Smooth muscle cell (in vitro differentiated cells): ENCODE results near the gene SLFN11. TPM values are rescaled to one million over a fixed set of nuclear protein-coding genes. Genes with fewer than 3 reads are reported as not detected.

Source experiments
- DNase-seq: peaks from one replicate; lab custom pipeline; 2025; ENCODE audit not compliant: unreplicated experiment; lab: John Stamatoyannopoulos, UW
- H2AFZ ChIP-seq: fragments of 200-600 bp; sonication (generic); 2 replicates; pipeline ENCODE4 v1.6.0; 2016; ENCODE audit warnings: antibody characterized with exemption, low read depth, mild to moderate bottlenecking
- H3F3A ChIP-seq: fragments of 200-600 bp; sonication (generic); 2 replicates; pipeline ENCODE4 v1.6.0; 2017; ENCODE audit warnings: antibody characterized with exemption, low read depth
- H3K27ac ChIP-seq: fragments of 200-600 bp; sonication (generic); 2 replicates; pipeline ENCODE4 v1.5.1; 2016; ENCODE audit warnings: low read depth, mild to moderate bottlenecking
- H3K27me3 ChIP-seq: fragments of 200-600 bp; sonication (generic); 2 replicates; pipeline ENCODE4 v1.6.1; 2016; ENCODE audit warnings: low read depth, mild to moderate bottlenecking
- H3K36me3 ChIP-seq: fragments of 200-600 bp; sonication (generic); 2 replicates; pipeline ENCODE4 v1.5.1; 2016; ENCODE audit warnings: low read depth
- H3K4me1 ChIP-seq: fragments of 200-600 bp; sonication (generic); 2 replicates; pipeline ENCODE4 v1.5.1; 2016; ENCODE audit warnings: low read depth
- H3K4me2 ChIP-seq: fragments of 200-600 bp; sonication (generic); 2 replicates; pipeline ENCODE4 v1.6.0; 2016; ENCODE audit warnings: mild to moderate bottlenecking
- H3K4me3 ChIP-seq: fragments of 200-600 bp; sonication (generic); 2 replicates; pipeline ENCODE4 v1.5.1; 2016; ENCODE audit warnings: mild to moderate bottlenecking
- H3K79me2 ChIP-seq: fragments of 200-600 bp; sonication (generic); 2 replicates; pipeline ENCODE4 v1.6.0; 2016; ENCODE audit warnings: low read depth, mild to moderate bottlenecking
- H3K9ac ChIP-seq: fragments of 200-600 bp; sonication (generic); 2 replicates; pipeline ENCODE4 v1.6.0; 2016; ENCODE audit warnings: low read depth
- H3K9me3 ChIP-seq: fragments of 200-600 bp; sonication (generic); replicated peaks from 2 replicates; pipeline ENCODE4 v1.5.1; 2016; ENCODE audit warnings: low read depth
- H4K20me1 ChIP-seq: fragments of 200-600 bp; sonication (generic); 2 replicates; pipeline ENCODE4 v1.6.0; 2016; ENCODE audit warnings: low read depth
- WGBS: methylation state at CpG from one replicate; pipeline ENCODE4 v1.1.7; 2016; ENCODE audit warnings: low lambda C conversion rate; 5-methylcytosine and 5-hydroxymethylcytosine counted together
- polyA plus RNA-seq: library from polyadenylated mRNA; unstranded; fragments of >200 nt; fragmentation: Nextera tagmentation; extraction: Ambion mirVana; gene quantifications from 2 replicates; pipeline ENCODE4 v1.2.1, GENCODE V29; 2016
- total RNA-seq: library from RNA; depleted of rRNA; stranded (reverse); fragments of >200 nt; gene quantifications from 2 replicates; pipeline ENCODE4 v1.2.3, GENCODE V29; 2014
- TF ChIP-seq, protein P1 (sequence below): fragments of 200-600 bp; sonication (generic); IDR thresholded peaks from 2 replicates; pipeline ENCODE4 v1.5.1; 2017; ENCODE audit warnings: borderline replicate concordance, mild to moderate bottlenecking, antibody characterized with exemption; ENCODE audit not compliant: insufficient read depth, poor library complexity, severe bottlenecking

Gene SLFN11
- total and polyA plus RNA-seq, 2 experiments from 2014 or later: 1.8 to 4.3 TPM

DNA sequence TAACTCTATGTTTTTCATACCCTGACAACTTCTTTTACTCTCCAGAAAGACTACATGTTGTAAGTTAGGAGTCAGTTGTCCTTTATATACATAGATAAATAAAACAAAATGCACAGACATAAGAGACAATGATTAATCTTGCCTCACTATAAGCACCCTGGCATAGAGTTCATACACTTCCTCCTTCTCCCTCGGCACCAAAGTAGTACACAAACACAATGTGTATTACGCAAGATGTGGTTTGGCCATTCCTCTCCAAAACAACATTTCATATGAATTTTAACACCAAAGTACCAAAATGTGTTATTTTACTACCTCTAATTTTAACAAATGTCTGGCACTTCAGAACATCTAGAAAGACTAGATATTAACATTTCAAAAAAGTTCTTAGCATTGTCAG is 17.2 kb upstream of the SLFN11 start:
- no peaks in the 10 kb centered on the region for H3K4me1 ChIP-seq
- no peaks in the 10 kb centered on the region for H3K79me2 ChIP-seq
- H3K4me2 ChIP-seq: no peak overlapping the region
- H2AFZ ChIP-seq: no peak overlapping the region
- no peaks in the 10 kb centered on the region for H3K36me3 ChIP-seq
- H3K27me3 ChIP-seq: no peaks in the 10 kb centered on the region
- whole genome bisulfite sequencing: 95% methylated on average over 2 of the region's 2 CpGs
- no peak overlapping the region for H3K9ac ChIP-seq
- H3F3A ChIP-seq: no peaks in the 10 kb centered on the region
- no peaks in the 10 kb centered on the region for H3K9me3 ChIP-seq
- TF ChIP-seq, protein P1, sequence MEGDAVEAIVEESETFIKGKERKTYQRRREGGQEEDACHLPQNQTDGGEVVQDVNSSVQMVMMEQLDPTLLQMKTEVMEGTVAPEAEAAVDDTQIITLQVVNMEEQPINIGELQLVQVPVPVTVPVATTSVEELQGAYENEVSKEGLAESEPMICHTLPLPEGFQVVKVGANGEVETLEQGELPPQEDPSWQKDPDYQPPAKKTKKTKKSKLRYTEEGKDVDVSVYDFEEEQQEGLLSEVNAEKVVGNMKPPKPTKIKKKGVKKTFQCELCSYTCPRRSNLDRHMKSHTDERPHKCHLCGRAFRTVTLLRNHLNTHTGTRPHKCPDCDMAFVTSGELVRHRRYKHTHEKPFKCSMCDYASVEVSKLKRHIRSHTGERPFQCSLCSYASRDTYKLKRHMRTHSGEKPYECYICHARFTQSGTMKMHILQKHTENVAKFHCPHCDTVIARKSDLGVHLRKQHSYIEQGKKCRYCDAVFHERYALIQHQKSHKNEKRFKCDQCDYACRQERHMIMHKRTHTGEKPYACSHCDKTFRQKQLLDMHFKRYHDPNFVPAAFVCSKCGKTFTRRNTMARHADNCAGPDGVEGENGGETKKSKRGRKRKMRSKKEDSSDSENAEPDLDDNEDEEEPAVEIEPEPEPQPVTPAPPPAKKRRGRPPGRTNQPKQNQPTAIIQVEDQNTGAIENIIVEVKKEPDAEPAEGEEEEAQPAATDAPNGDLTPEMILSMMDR: no peak
- no peak overlapping the region for H3K27ac ChIP-seq
- H3K4me3 ChIP-seq: no peak overlapping the region
- DNase-seq: no peak
- no peaks in the 10 kb centered on the region for H4K20me1 ChIP-seq

DNA sequence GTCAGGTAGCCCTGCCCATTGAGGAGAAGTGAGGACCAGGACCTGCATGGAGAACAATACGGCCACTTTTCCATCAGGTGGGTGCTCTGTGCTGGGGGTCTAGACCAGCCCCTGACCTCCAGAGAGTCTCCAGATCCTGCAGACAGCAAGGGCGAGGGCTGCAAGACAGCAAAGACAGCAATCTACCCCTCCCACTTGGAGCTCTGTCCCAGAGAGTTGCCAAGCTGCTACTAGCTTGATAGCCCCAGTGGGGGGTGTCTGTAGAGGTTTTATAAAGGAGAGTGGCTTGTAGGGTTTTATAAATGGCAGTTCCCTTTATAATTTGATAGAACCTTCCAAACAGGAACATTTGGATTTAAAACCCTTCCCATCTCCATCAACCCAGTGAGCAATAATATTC is 16.7 kb upstream of the SLFN11 start:
- Histone ChIP-seq H2AFZ (no peak overlapping the region), H3K4me1 (no peaks in the 10 kb centered on the region), H3K27me3 (no peaks in the 10 kb centered on the region), H3F3A (no peaks in the 10 kb centered on the region), H3K4me3 (no peak overlapping the region), H4K20me1 (no peaks in the 10 kb centered on the region), H3K36me3 (no peaks in the 10 kb centered on the region), H3K4me2 (no peak overlapping the region), H3K9ac (no peak overlapping the region), H3K9me3 (no peaks in the 10 kb centered on the region), H3K79me2 (no peaks in the 10 kb centered on the region), H3K27ac (no peak overlapping the region)
- DNase-seq: no peak
- TF ChIP-seq, protein P1: no peak
- 92% methylated on average over 2 of the region's 2 CpGs for WGBS

DNA sequence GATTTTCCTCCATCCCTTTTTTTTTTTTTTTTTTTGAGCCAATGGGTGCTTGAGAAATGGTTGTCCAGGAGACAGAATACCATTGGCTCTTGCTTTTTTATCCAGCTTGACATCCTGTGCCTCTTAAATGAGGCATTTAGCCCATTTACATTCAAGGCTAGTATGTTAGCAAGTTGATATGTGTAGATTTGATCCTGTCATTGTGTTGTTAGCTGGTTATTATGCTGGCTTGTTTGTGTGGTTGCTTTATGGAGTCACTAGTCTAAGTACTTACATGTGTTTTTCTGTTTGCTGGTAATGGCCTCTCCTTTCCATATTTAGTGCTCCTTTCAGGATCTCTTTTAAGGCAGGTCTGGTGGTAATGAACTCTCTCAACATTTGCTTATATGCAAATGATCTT is 14.1 kb upstream of the SLFN11 start:
- Histone ChIP-seq H3K4me2 (no peak overlapping the region), H3K9ac (no peak overlapping the region), H3K27me3 (no peaks in the 10 kb centered on the region), H3K27ac (no peak overlapping the region), H4K20me1 (no peaks in the 10 kb centered on the region), H3K79me2 (no peaks in the 10 kb centered on the region), H3K36me3 (no peaks in the 10 kb centered on the region), H3K4me1 (no peaks in the 10 kb centered on the region), H3F3A (no peaks in the 10 kb centered on the region), H3K4me3 (no peak overlapping the region), H3K9me3 (no peaks in the 10 kb centered on the region), H2AFZ (no peak overlapping the region)
- no peak for DNase-seq
- TF ChIP-seq, protein P1: no peak

DNA sequence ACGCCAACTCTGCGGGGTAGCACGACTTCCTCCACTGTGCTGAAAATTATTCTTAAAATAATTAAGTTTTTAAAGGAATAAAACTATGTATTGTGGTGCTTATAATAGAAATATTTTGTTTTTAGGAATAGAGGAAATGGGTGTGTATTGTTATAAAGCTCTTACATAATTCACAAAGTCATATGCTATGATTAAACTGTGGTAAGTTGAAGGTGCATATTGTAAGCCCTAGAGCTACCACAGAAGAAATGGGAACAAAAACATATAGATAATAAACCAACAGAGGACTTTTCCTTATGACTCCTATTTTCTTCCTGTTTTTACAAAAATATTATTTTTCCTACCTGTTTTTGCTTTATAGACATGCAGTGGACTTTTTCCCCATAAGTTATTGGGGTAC is 4.3 kb upstream of the SLFN11 start:
- no peak overlapping the region for H3K9ac ChIP-seq
- WGBS: 87% methylated on average over 3 of the region's 3 CpGs
- no peak overlapping the region for H3K4me2 ChIP-seq
- peaks cover 51% of the 10 kb centered on the region for H3K27me3 ChIP-seq
- H3K36me3 ChIP-seq: no peaks in the 10 kb centered on the region
- H3K4me3 ChIP-seq: no peak overlapping the region
- peaks cover 5% of the 10 kb centered on the region for H3K4me1 ChIP-seq
- H3F3A ChIP-seq: no peaks in the 10 kb centered on the region
- H3K27ac ChIP-seq: no peak overlapping the region
- H4K20me1 ChIP-seq: no peaks in the 10 kb centered on the region
- no peaks in the 10 kb centered on the region for H3K79me2 ChIP-seq
- H3K9me3 ChIP-seq: no peaks in the 10 kb centered on the region
- H2AFZ ChIP-seq: no peak overlapping the region
- TF ChIP-seq, protein P1: no peak
- DNase-seq: no peak
